ENCODE measurements around the gene TMEM44. TPM values are rescaled to one million over a fixed set of nuclear protein-coding genes. Genes with fewer than 3 reads are reported as not detected.
A peak's percentile ranks its signal among the peaks of the same experiment; 100 is the strongest.

The TMEM44 gene
- total and polyA plus RNA-seq, 2 of the 4 experiments (the other 2 are of a cell fraction) = 9.7 to 24.2 TPM

GRCh38 chr3:194562986-194563385 lies 70.2 kb downstream of the TMEM44 start:
- Histone ChIP-seq H3K18ac (ENCODE audit: low read depth, low read length) (0 out of 2 replicates have a peak overlapping the region, but pooled peaks have one; percentile 33), H4K8ac (ENCODE audit: low read depth in 2 of 2, low read length in 2 of 2) (peak overlapping the region in 1 of 2 experiments; percentile 67; a peak in 1 of 4 replicates), H3K4me3 (ENCODE audit: insufficient read depth, low read depth, low read length) (no peak overlapping the region), H2AK9ac (replicated peaks; ENCODE audit: low read depth, low read length, poor library complexity) (no peak overlapping the region), H2BK20ac (ENCODE audit: low read depth, low read length) (peak overlapping the region; percentile 72), H4K5ac (ENCODE audit: low read depth, low read length) (no peak overlapping the region), H3K4me1 (ENCODE audit: control insufficient read depth, insufficient read depth, low read length) (peaks cover 10% of the 10 kb centered on the region), H3K79me1 (ENCODE audit: low read depth in 1 of 2, low read length in 2 of 2) (no peaks in the 10 kb centered on the region), H3K14ac (replicated peaks; ENCODE audit: low read depth, low read length) (peak overlapping the region; percentile 50), H3K9me1 (ENCODE audit: insufficient read depth, low read length) (peaks cover 18% of the 10 kb centered on the region), H2AK5ac (ENCODE audit: low read depth, low read length) (peak overlapping the region; percentile 99), H3K9me3 (ENCODE audit: control insufficient read depth, insufficient read depth, low read length) (peaks cover 2% of the 10 kb centered on the region; the same call in 1 of the 2 replicates), H4K20me1 (ENCODE audit: insufficient read depth, low read length) (no peaks in the 10 kb centered on the region), H2AFZ (replicated peaks; ENCODE audit: low read length, poor library complexity) (no peak overlapping the region), H4K91ac (ENCODE audit: insufficient read depth, low read depth, low read length) (peak overlapping the region; percentile 54), H3K4me2 (ENCODE audit: low read depth, low read length) (no peak overlapping the region), H2BK15ac (ENCODE audit: low read depth, low read length) (peak overlapping the region; percentile 92; the same call in 2 of the 3 replicates), H2BK120ac (ENCODE audit: low read depth, low read length) (peak overlapping the region; percentile 80), H3K23ac (ENCODE audit: low read depth, low read length) (no peak overlapping the region), H3K9ac (ENCODE audit: low read depth, low read length) (no peak overlapping the region), H3K27me3 (ENCODE audit: control insufficient read depth, insufficient read depth, low read length) (no peaks in the 10 kb centered on the region), H3K36me3 (ENCODE audit: control insufficient read depth, insufficient read depth, low read length) (no peaks in the 10 kb centered on the region), H3K56ac (ENCODE audit: extremely low read depth, insufficient read depth, low read length) (no peak overlapping the region), H2BK5ac (ENCODE audit: low read depth, low read length, poor library complexity, severe bottlenecking) (no peak overlapping the region), H3K4ac (ENCODE audit: low read depth, low read length) (peak overlapping the region; percentile 79), H3K27ac (ENCODE audit: insufficient read depth, low read length) (no peak overlapping the region)
- ChIA-PET CTCF (no interaction called here), POLR2A (ENCODE audit: unreplicated experiment) (no interaction called here)
- in situ Hi-C loops (cut with MboI; ENCODE audit: low sequenced_read_pairs) (no loop called here), intact Hi-C loops (cut with micrococcal nuclease) (no loop called here), dilution Hi-C loops (cut with HindIII; ENCODE audit: low sequenced_read_pairs, unreplicated experiment) (no loop called here)
- ATAC-seq (ENCODE audit: low read depth) (no peak), DNase-seq (no peak)
- WGBS, 2 experiments (ENCODE audit: extremely low coverage in 2 of 2, insufficient read length in 1 of 2) = 100% methylated on average over 2 of the region's 2 CpGs; no CpG with 5 or more reads in 1 of the 2 experiments
- no TSS peak for BruUV-seq (replicated peaks)
- TF ChIP-seq BHLHE40 (IDR thresholded peaks at IDR 0.05; ENCODE audit: low read depth, low read length) = no peak
